ENCODE data around the gene G6PC2.
"Not testable (repeated sequence)": the region's sequence is repeated elsewhere in the genome, so short reads cannot be mapped to it uniquely, and the experiment has no call there.

The G6PC2 gene

GRCh38 chr2:168901003-168901402, at the start of gene G6PC2:
G6PC2 (plus strand) TSS chr2:168901291; CDS start chr2:168901332, 41 bp downstream.
- DNase-seq (ENCODE audit: low spot score) = no peak

GRCh38 chr2:168851674-168852320, 49.3 kb upstream of the G6PC2 start:
- DNase-seq (ENCODE audit: low spot score) = no peak

- DNase-seq (ENCODE audit: low spot score) = no peak
Observed at GRCh38 chr2:168852481-168852880, 48.6 kb upstream of the G6PC2 start.

- no peak for DNase-seq (ENCODE audit: low spot score)
Observed at GRCh38 chr2:168853471-168853870, 47.6 kb upstream of the G6PC2 start.

GRCh38 chr2:168854651-168855050, 46.4 kb upstream of the G6PC2 start:
- no peak for DNase-seq (ENCODE audit: low spot score)

- DNase-seq (ENCODE audit: low spot score) = no peak
Observed at GRCh38 chr2:168855601-168856000, 45.5 kb upstream of the G6PC2 start.

GRCh38 chr2:168858146-168858545, 42.9 kb upstream of the G6PC2 start:
- DNase-seq (ENCODE audit: low spot score) = no peak

- not testable (repeated sequence) for DNase-seq (ENCODE audit: low spot score)
Observed at GRCh38 chr2:168867164-168867563, 33.9 kb upstream of the G6PC2 start.

GRCh38 chr2:168870369-168870768, 30.7 kb upstream of the G6PC2 start:
- DNase-seq (ENCODE audit: low spot score) = not testable (repeated sequence)

- not testable (repeated sequence) for DNase-seq (ENCODE audit: low spot score)
Observed at GRCh38 chr2:168870824-168871223, 30.3 kb upstream of the G6PC2 start.

GRCh38 chr2:168874368-168875054, 26.6 kb upstream of the G6PC2 start:
- no peak for DNase-seq (ENCODE audit: low spot score)

- DNase-seq (ENCODE audit: low spot score) = not testable (repeated sequence)
Observed at GRCh38 chr2:168882163-168882562, 18.9 kb upstream of the G6PC2 start.

GRCh38 chr2:168884975-168885374, 16.1 kb upstream of the G6PC2 start:
- no peak for DNase-seq (ENCODE audit: low spot score)

GRCh38 chr2:168889635-168890005, 11.5 kb upstream of the G6PC2 start:
- no peak for DNase-seq (ENCODE audit: low spot score)

GRCh38 chr2:168890006-168890782, 10.9 kb upstream of the G6PC2 start, which contains the start of gene SPC25:
SPC25 (minus strand) TSS chr2:168890430; CDS start chr2:168889519, 911 bp downstream.
- DNase-seq (ENCODE audit: low spot score) = peak; percentile 95

GRCh38 chr2:168892327-168892726, 8.8 kb upstream of the G6PC2 start:
- DNase-seq (ENCODE audit: low spot score) = no peak

- DNase-seq (ENCODE audit: low spot score) = no peak
Observed at GRCh38 chr2:168894101-168894500, 7.0 kb upstream of the G6PC2 start.

GRCh38 chr2:168894720-168895119, 6.4 kb upstream of the G6PC2 start:
- DNase-seq (ENCODE audit: low spot score) = no peak

GRCh38 chr2:168895771-168896170, 5.3 kb upstream of the G6PC2 start:
- DNase-seq (ENCODE audit: low spot score) = no peak

- no peak for DNase-seq (ENCODE audit: low spot score)
Observed at GRCh38 chr2:168896783-168897182, 4.3 kb upstream of the G6PC2 start.

GRCh38 chr2:168897449-168897848, 3.6 kb upstream of the G6PC2 start:
- no peak for DNase-seq (ENCODE audit: low spot score)

- no peak for DNase-seq (ENCODE audit: low spot score)
Observed at GRCh38 chr2:168903888-168904287, 2.8 kb downstream of the G6PC2 start.

- no peak for DNase-seq (ENCODE audit: low spot score)
Observed at GRCh38 chr2:168904358-168904757, 3.3 kb downstream of the G6PC2 start.

Measured in activated CD4-positive, alpha-beta T cell treated with anti-CD3 and anti-CD28 coated beads, Interleukin-2, Interleukin-4, amounts not matched to agents 100 ng/mL and 50 ng/mL, durations not matched to agents 16 hours and 8 hours (primary cell).